Tibial nerve (tissue), 4 donors: Measurements from ENCODE around the gene CEP170B.
"Not testable (repeated sequence)": the region's sequence is repeated elsewhere in the genome, so short reads cannot be mapped to it uniquely, and the experiment has no call there.

ENCODE experiments used
- CTCF ChIP-seq, 5 experiments: fragments of 200-600 bp in 3 of 5; fragments of 450-650 bp in 2 of 5; sonication (generic) in 3 of 5; IDR thresholded peaks; one replicate each; pipeline ENCODE4 v1.5.1; 2016 to 2019; ENCODE audit warnings: antibody characterized with exemption in 5 of 5, mild to moderate bottlenecking in 3 of 5, moderate library complexity in 2 of 5
- EP300 ChIP-seq, 2 donors: sonication (generic); formaldehyde crosslinking; IDR thresholded peaks; one replicate each; pipeline ENCODE4 v1.6.1; 2017; ENCODE audit warnings: antibody characterized with exemption in 2 of 2, mild to moderate bottlenecking in 1 of 2
- POLR2A ChIP-seq, 2 donors: fragments of 450-650 bp; IDR thresholded peaks; one replicate each; pipeline ENCODE4 v1.6.1; 2017; ENCODE audit warnings: antibody characterized with exemption in 2 of 2, mild to moderate bottlenecking in 2 of 2, moderate library complexity in 2 of 2

- TF ChIP-seq POLR2A, CTCF, EP300 (IDR thresholded peaks at IDR 0.05): not testable (repeated sequence)
Measured at GRCh38 chr14:104919152-104919992, 54.3 kb downstream of the CEP170B start.
